Fibroblast of mammary gland (primary cell): ENCODE data around the gene BNIP1.

Experiments
- DNase-seq: peaks from one replicate; pipeline ENCODE4 v3.0.0-alpha.2; 2010; ENCODE audit warnings: low read depth
- H3K4me3 ChIP-seq: 2 replicates; pipeline ENCODE4 v1.5.1; 2011; ENCODE audit warnings: low read depth, mild to moderate bottlenecking, low read length, moderate library complexity; ENCODE audit not compliant: control insufficient read depth
- TF ChIP-seq, protein P1 (sequence below): conservative IDR thresholded peaks from 2 replicates; pipeline ENCODE4 v1.5.1; 2011; ENCODE audit warnings: low read depth, low read length, inconsistent platforms; ENCODE audit not compliant: control insufficient read depth, insufficient read depth

The BNIP1 gene

DNA sequence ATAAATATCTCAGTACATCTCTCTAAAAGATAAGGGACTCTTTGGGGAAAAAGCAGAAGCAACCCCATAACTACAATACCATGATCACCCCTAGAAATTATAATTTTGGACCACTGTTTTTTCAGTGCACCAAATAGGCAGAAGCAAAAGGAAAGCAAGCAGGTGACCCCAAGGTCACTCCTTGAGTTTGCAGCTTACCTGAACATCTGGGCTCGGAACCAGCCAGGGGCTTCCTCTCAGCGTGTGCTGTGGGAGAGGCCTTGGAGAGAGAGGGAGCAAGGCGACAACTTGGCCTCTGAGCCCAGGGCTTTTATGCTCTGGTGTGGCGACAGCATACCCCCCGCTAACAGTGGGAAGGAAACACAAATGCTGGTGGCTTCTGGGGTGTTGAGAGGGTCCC is 16.8 kb downstream of the BNIP1 start:
- TF ChIP-seq, protein P1, sequence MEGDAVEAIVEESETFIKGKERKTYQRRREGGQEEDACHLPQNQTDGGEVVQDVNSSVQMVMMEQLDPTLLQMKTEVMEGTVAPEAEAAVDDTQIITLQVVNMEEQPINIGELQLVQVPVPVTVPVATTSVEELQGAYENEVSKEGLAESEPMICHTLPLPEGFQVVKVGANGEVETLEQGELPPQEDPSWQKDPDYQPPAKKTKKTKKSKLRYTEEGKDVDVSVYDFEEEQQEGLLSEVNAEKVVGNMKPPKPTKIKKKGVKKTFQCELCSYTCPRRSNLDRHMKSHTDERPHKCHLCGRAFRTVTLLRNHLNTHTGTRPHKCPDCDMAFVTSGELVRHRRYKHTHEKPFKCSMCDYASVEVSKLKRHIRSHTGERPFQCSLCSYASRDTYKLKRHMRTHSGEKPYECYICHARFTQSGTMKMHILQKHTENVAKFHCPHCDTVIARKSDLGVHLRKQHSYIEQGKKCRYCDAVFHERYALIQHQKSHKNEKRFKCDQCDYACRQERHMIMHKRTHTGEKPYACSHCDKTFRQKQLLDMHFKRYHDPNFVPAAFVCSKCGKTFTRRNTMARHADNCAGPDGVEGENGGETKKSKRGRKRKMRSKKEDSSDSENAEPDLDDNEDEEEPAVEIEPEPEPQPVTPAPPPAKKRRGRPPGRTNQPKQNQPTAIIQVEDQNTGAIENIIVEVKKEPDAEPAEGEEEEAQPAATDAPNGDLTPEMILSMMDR = no peak
- no peak for DNase-seq
- no peak overlapping the region for H3K4me3 ChIP-seq

DNA sequence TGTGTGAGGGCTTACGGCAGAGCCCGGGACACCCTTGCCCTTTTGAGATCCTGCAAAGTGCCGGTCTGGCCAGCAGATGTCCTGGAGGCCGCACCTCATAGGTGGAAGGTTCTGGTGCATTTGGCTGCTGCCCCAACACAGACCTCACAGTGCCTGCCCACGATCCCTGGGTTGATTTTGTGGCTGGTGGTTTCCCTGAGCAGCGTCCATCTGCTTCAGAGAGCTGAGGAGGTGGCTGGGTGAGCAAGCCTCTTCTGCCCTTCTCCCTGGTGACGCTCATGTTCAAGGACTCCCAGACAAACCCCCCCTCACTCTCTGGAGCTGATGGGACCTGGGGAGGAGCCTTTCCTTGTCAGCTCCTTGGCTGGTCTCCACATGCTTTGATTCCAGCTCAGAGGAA is 18.9 kb downstream of the BNIP1 start:
- TF ChIP-seq, protein P1 = no peak
- peak; percentile 42 for DNase-seq
- H3K4me3 ChIP-seq = no peak overlapping the region

DNA sequence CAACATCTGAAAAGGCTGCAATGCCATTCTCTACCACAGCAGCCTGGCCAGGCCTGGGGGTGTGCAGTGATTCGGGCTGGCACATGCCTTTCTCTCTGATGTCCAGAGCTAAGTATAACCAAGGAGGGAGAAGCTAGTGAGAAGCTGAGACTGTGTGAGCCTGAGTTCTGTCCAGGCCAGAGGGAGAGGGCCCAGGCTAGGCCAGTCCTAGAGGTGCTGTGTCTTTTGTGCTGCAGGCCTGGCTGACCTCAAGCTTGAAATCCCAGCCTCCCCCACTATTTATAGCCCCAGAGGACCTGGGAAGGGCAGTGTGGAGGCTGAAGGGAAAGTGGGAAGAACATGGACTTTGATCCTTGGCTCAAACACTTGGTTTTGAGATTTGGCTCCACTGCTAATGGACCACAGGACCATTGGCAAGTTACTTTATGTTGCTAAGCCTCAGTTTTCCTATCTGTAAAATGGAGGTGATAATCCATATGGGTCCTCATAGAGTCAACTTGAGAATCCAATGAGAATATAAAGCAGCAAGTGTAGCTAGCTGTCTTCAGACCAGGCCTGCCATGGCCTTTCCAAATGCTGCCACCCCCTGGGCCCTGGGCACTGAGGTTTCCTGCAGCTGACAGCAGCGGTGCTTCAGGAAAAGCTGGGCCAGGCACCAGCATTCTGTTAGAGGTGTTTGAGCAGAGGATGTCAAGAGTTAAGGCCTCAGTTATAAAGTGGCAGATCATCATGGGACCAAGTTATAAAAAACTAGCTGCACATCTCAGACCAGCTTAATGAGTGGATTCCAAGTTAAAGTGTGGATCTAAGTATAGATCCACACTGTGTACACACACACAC is 21.1 kb downstream of the BNIP1 start:
- H3K4me3 ChIP-seq = no peak overlapping the region
- DNase-seq = no peak
- TF ChIP-seq, protein P1 = no peak

DNA sequence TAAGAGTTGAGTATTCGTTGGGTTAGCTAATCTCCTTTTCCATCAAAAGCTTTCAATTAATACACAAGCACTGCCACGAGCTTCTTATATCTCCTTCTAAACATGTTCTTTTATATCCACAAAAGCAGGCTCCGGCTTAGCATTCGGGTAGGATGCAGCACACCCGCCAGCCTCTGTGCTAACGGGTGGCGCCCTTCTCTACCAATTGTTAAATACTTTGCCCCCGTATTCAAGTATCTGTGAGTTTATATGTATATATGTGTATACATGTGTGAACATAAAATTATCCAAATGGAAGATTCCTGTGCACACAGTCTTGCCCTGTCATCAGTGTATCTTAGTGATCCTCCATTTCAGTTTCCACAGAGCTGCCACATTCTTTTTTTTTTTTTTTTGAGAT is 27.8 kb downstream of the BNIP1 start:
- TF ChIP-seq, protein P1 = no peak
- no peak for DNase-seq
- no peak overlapping the region for H3K4me3 ChIP-seq

DNA sequence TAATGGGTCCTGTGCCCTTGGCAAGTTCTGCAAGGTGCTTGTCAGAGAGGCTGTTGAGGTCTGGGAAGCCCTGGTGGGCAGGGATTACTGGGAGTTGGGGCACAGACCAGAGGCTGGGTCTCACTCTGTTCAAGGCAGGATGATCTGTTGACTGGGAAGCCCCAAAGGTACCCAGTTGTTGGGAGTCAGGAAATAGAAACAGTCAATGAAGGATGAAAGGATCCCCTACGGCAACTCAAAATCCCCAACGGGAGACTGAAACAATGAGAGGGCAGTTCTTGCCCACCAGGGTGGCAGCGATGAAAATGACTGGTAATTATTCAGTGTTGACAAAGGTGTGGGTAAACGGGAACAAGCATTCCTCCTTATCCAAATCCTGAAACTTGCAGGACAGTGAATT is 31.2 kb downstream of the BNIP1 start:
- H3K4me3 ChIP-seq = no peak overlapping the region
- TF ChIP-seq, protein P1 = no peak
- DNase-seq = no peak

DNA sequence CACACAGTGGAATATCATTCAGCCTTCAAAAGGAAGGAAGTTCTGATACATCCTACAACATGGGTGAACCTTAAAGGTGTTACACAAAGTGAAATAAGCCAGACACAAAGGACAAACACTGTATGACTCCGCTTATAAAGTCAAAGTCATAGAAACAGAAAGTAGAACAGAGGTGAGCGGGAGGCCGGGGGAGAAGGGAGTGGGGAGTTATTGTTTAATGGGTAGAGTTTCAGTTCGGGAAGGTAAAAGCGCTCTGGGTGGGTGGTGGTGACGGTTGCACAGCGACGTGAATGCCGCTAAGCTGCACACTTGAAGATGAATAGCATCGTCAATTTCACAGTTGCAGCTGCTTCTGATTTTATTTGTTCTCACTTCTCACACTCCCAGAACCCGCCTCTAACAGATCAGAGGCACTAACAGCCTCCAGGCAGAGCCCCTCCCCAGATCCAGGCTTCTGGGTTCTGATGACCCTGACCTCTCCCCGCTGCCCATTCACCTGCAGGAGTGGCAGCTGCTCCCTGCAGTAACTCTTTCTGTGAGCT is 34.1 kb downstream of the BNIP1 start:
- TF ChIP-seq, protein P1 = no peak
- DNase-seq = no peak
- H3K4me3 ChIP-seq = no peak overlapping the region

DNA sequence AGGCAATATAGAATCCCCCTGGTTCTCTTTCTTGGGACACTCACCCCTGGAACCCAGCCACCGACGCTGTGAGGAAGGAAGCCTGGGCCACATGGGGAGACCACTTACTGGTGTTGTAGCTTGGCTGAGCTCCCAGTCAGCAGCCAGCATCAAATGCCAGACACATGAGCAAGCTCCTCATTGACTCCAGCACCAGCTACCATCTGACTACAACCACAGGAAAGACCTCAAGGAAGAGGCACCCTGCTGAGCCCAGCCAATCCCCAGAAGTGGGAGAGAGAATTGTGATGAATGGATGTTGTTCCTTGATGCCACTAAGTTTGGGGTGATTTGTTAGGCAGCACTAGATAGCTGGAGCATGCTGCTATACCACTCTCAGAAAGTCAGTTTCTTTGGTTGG is 36.0 kb downstream of the BNIP1 start:
- TF ChIP-seq, protein P1 = no peak
- DNase-seq = peak; percentile 16
- no peak overlapping the region for H3K4me3 ChIP-seq
